Thyroid gland (tissue), 4 donors: ENCODE data around the gene SRSF2. TPM values are rescaled to one million over a fixed set of nuclear protein-coding genes. Genes with fewer than 3 reads are reported as not detected.

Experiments
- DNase-seq, 2 donors: peaks; one replicate each; pipeline ENCODE4 v3.0.0-alpha.2; 2019
- H3K27ac ChIP-seq, 3 donors: fragments of 200-600 bp; sonication (generic); 1 replicate in 2 of 3; 2 replicates in 1 of 3; pipeline ENCODE4 v1.5.1; 2016 to 2019; ENCODE audit warnings: mild to moderate bottlenecking in 1 of 3, moderate library complexity in 1 of 3
- H3K27me3 ChIP-seq: fragments of 200-600 bp; sonication (generic); one replicate; pipeline ENCODE4 v1.5.1; 2019
- H3K36me3 ChIP-seq, 2 donors: fragments of 200-600 bp; sonication (generic); one replicate each; pipeline ENCODE4 v1.5.1; 2016 to 2019
- H3K4me1 ChIP-seq, 2 donors: fragments of 200-600 bp; sonication (generic); one replicate each; pipeline ENCODE4 v1.5.1; 2017 to 2019
- H3K4me3 ChIP-seq, 3 donors: fragments of 200-600 bp; sonication (generic); replicated peaks in 1 of 3; 1 replicate in 2 of 3; 2 replicates in 1 of 3; pipeline ENCODE4 v1.5.1; 2016; ENCODE audit warnings: mild to moderate bottlenecking in 1 of 3
- H3K9me3 ChIP-seq: fragments of 200-600 bp; sonication (generic); one replicate; pipeline ENCODE4 v1.5.1; 2017
- POLR2A ChIP-seq, 2 donors: fragments of 450-650 bp; IDR thresholded peaks; one replicate each; pipeline ENCODE4 v1.6.1; 2017; ENCODE audit warnings: antibody characterized with exemption in 2 of 2, mild to moderate bottlenecking in 2 of 2, moderate library complexity in 1 of 2
- WGBS, 2 donors: methylation state at CpG; one replicate each; pipeline ENCODE4 v1.1.5; 2017; 5-methylcytosine and 5-hydroxymethylcytosine counted together
- intact Hi-C: fragments of 100-400 bp; cut with DNase I; formaldehyde crosslinking; loops from one replicate; pipeline ENCODE4 v1.15.1; 2023
- total RNA-seq, 4 donors: library from RNA; depleted of rRNA; stranded (reverse); fragments of >200 nt; gene quantifications; one replicate each; pipeline ENCODE4 v1.2.3, GENCODE V29; 2016
- TF ChIP-seq, protein P1 (sequence below), 6 experiments: fragments of 200-600 bp in 3 of 6; fragments of 450-650 bp in 3 of 6; sonication (generic) in 3 of 6; IDR thresholded peaks; one replicate each; pipeline ENCODE4 v1.5.1; 2016 to 2019; ENCODE audit warnings: antibody characterized with exemption in 6 of 6, mild to moderate bottlenecking in 2 of 6, inconsistent platforms in 1 of 6, moderate library complexity in 1 of 6

The SRSF2 gene
- total RNA-seq, 4 donors from 2014 or later, result 269 to 614 (median 400) TPM

DNA sequence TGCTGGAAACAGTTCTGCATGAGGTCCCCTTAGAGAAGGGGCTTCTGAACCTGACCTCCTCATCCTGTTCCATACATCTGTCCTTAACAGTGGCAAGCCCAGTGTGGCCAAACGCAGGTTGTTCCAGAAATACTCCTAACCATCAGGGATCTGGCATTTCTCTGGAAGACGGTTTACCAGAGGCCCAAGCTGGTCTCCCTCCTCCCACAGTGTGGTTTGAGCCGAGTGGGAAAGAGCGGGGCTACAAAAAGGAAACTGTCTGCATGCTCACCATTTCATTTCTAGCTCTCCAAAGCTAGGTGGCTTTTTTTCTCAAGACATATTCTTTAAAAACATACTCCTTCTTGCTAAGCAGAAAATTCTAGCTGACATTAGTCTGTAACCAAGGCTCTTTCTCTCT lies 32.3 kb downstream of the SRSF2 start:
- TF ChIP-seq POLR2A (IDR thresholded peaks at IDR 0.05), result no peak
- TF ChIP-seq, protein P1, sequence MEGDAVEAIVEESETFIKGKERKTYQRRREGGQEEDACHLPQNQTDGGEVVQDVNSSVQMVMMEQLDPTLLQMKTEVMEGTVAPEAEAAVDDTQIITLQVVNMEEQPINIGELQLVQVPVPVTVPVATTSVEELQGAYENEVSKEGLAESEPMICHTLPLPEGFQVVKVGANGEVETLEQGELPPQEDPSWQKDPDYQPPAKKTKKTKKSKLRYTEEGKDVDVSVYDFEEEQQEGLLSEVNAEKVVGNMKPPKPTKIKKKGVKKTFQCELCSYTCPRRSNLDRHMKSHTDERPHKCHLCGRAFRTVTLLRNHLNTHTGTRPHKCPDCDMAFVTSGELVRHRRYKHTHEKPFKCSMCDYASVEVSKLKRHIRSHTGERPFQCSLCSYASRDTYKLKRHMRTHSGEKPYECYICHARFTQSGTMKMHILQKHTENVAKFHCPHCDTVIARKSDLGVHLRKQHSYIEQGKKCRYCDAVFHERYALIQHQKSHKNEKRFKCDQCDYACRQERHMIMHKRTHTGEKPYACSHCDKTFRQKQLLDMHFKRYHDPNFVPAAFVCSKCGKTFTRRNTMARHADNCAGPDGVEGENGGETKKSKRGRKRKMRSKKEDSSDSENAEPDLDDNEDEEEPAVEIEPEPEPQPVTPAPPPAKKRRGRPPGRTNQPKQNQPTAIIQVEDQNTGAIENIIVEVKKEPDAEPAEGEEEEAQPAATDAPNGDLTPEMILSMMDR (IDR thresholded peaks at IDR 0.05), result no peak
- H3K4me1 ChIP-seq, result peaks cover 55 to 60% of the 10 kb centered on the region in 2 donors
- H3K9me3 ChIP-seq, result no peaks in the 10 kb centered on the region
- H3K4me3 ChIP-seq, result no peak overlapping the region
- WGBS, 2 donors, result 67 to 76% methylated on average over 4 of the region's 4 CpGs
- H3K36me3 ChIP-seq, result no peaks in the 10 kb centered on the region
- intact Hi-C loops, result no loop called here
- no peak for DNase-seq
- H3K27ac ChIP-seq, result no peak overlapping the region
- H3K27me3 ChIP-seq, result no peaks in the 10 kb centered on the region

DNA sequence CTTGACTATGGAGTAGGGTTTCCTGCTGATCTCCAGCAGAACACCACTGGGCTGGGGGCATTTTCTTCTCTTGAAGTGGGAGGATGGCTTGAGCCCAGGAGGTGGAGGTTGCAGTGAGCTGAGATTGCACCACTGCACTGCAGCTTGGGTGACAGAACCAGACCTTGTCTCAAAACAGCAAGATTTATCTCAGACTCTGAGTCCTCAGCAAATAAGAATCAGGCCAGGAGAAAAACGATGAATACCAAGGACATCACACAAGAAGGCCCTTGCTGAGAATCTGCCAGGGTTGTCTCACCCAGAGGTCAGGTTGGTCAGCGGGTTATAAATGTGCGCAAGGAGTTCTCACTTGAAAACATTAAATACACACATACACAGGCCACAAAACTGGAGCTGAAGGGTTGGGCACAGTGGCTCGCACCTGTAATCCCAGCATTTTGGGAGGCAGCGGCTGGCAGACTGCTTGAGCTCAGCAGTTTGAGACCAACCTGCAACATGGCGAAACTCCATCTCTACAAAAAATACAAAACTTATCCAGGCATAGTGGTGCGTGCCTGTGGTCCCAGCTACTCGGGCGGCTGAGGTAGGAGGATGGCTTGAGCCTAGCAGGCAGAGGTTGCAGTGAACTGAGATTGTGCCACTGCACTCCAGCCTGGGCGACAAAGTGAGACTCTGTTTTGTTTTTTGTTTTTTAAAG lies 34.0 kb downstream of the SRSF2 start:
- Histone ChIP-seq H3K4me3 (no peak overlapping the region), H3K36me3 (no peaks in the 10 kb centered on the region), H3K4me1 (peaks cover 46 to 66% of the 10 kb centered on the region in 2 donors), H3K27me3 (no peaks in the 10 kb centered on the region), H3K27ac (peak overlapping the region; percentile 33 to 78 (median 77)), H3K9me3 (no peaks in the 10 kb centered on the region)
- intact Hi-C loops, result no loop called here
- WGBS, 2 donors, result 83 to 84% methylated on average over 10 of the region's 10 CpGs
- TF ChIP-seq, protein P1 (IDR thresholded peaks at IDR 0.05), result no peak
- TF ChIP-seq POLR2A (IDR thresholded peaks at IDR 0.05), result no peak
- DNase-seq, result peak in 1 of 2 donors; percentile 62

DNA sequence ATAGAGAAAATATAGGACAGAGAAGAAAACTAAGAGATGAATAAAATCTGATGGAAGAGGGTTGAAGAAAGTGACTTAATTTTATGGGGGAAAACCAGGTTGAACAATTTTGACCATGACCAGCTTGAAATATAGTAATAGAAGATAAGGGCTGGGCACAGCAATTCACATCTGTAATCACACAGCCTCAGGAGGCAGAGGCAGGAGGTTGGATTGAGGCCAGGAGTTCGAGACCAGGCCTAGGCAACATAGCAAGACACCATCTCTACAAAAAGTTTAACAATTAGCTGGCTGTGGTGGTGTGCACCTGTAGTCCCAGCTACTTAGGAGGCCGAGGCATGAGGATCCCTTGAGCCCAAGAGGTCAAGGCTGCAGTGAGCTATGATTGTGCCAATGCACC lies 35.1 kb downstream of the SRSF2 start:
- Histone ChIP-seq H3K27me3 (no peaks in the 10 kb centered on the region), H3K36me3 (no peaks in the 10 kb centered on the region), H3K4me3 (no peak overlapping the region), H3K9me3 (no peaks in the 10 kb centered on the region), H3K4me1 (peaks cover 48 to 67% of the 10 kb centered on the region in 2 donors), H3K27ac (peak overlapping the region; percentile 61 to 78 (median 77))
- no peak for TF ChIP-seq POLR2A (IDR thresholded peaks at IDR 0.05)
- TF ChIP-seq, protein P1 (IDR thresholded peaks at IDR 0.05), result no peak
- intact Hi-C loops, result no loop called here
- 38 to 63% methylated on average over 2 of the region's 2 CpGs for WGBS, 2 donors
- no peak for DNase-seq

DNA sequence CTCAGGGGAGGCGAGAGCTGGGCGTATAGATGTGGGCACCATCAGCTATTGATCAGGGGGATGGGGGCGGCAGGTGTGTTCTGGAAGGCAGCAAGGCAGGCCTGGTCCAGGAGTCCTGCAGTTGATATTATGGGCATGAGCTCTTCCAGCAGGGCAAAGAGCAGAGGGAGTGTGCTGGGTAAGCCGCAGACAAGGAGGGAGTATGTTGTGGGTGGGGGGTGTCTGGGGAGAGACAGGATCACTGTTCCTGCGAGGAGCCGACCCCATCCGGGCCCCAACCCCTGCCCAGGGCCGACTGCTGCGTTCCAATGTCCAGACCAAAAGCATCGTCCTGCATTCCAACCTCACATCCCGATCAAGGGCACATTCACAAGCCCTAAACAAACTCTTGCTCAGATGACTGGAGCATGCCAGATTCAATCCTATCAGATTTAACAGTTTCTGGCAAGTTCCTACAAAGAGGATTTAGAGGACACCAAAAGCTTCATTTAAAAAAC lies 35.6 kb downstream of the SRSF2 start:
- no peak overlapping the region for H3K4me3 ChIP-seq
- H3K4me1 ChIP-seq, result peaks cover 53 to 73% of the 10 kb centered on the region in 2 donors
- WGBS, 2 donors, result 42 to 52% methylated on average over 11 of the region's 11 CpGs
- H3K27me3 ChIP-seq, result no peaks in the 10 kb centered on the region
- no peaks in the 10 kb centered on the region for H3K36me3 ChIP-seq
- DNase-seq, result no peak
- H3K9me3 ChIP-seq, result no peaks in the 10 kb centered on the region
- intact Hi-C loops, result no loop called here
- H3K27ac ChIP-seq, result peak overlapping the region; percentile 61 to 78 (median 77)
- TF ChIP-seq POLR2A (IDR thresholded peaks at IDR 0.05), result no peak
- TF ChIP-seq, protein P1 (IDR thresholded peaks at IDR 0.05), result no peak
